Stimulated activated CD8-positive, alpha-beta memory T cell treated with anti-CD3 and anti-CD28 coated beads, Interleukin-7, amount 100 ng/mL, for 1 hour (primary cell): ENCODE data around the gene SFSWAP.

Source experiments
- DNase-seq, 2 donors: peaks; one replicate each; pipeline ENCODE4 v3.0.0-alpha.2; 2020; ENCODE audit warnings: low read depth in 2 of 2

The SFSWAP gene

GRCh38 chr12:131833896-131834641 is 123.2 kb downstream of the SFSWAP start:
- no peak for DNase-seq

- no peak for DNase-seq
Measured at GRCh38 chr12:131834798-131835615, 124.1 kb downstream of the SFSWAP start.

- DNase-seq, result no peak
Measured at GRCh38 chr12:131835616-131836171, 124.8 kb downstream of the SFSWAP start.

- no peak for DNase-seq
Measured at GRCh38 chr12:131836193-131836592, 125.3 kb downstream of the SFSWAP start.

GRCh38 chr12:131836714-131837397 is 126.0 kb downstream of the SFSWAP start:
- DNase-seq, result no peak

- no peak for DNase-seq
Measured at GRCh38 chr12:131840643-131841416, 129.9 kb downstream of the SFSWAP start.

- DNase-seq, result no peak
Measured at GRCh38 chr12:131841547-131841946, 130.7 kb downstream of the SFSWAP start.

- no peak for DNase-seq
Measured at GRCh38 chr12:131842169-131842568, 131.3 kb downstream of the SFSWAP start.

- no peak for DNase-seq
Measured at GRCh38 chr12:131843527-131843926, 132.6 kb downstream of the SFSWAP start.

GRCh38 chr12:131844140-131844539 is 133.2 kb downstream of the SFSWAP start:
- no peak for DNase-seq

GRCh38 chr12:131844656-131845055 is 133.8 kb downstream of the SFSWAP start:
- DNase-seq, result no peak

- DNase-seq, result no peak
Measured at GRCh38 chr12:131845121-131845520, 134.2 kb downstream of the SFSWAP start.

- DNase-seq, result no peak
Measured at GRCh38 chr12:131847456-131847855, 136.6 kb downstream of the SFSWAP start.

- no peak for DNase-seq
Measured at GRCh38 chr12:131848753-131849152, 137.9 kb downstream of the SFSWAP start.
